Right lobe of liver (tissue), 6 donors: ENCODE data around the gene BRICD5. TPM values are rescaled to one million over a fixed set of nuclear protein-coding genes. Genes with fewer than 3 reads are reported as not detected.
A peak's percentile ranks its signal among the peaks of the same experiment; 100 is the strongest.

ENCODE experiments used
- ATAC-seq, 4 donors: fragments of 200-7000 bp; cut with Tn5 transposase; one replicate each; pipeline ENCODE4 v1.9.1; 2020; ENCODE audit warnings: mild to moderate bottlenecking in 4 of 4, moderate library complexity in 4 of 4
- DNase-seq, 3 donors: peaks; one replicate each; pipeline ENCODE4 v3.0.0-alpha.2; 2020
- H3K27ac ChIP-seq, 3 donors: fragments of 200-600 bp; one replicate each; pipeline ENCODE4 v1.8.0; 2022
- H3K27me3 ChIP-seq, 2 donors: fragments of 200-600 bp; one replicate each; pipeline ENCODE4 v1.8.0; 2022
- H3K36me3 ChIP-seq, 4 donors: fragments of 200-600 bp; sonication (generic) in 1 of 4; one replicate each; pipeline versions ENCODE4 v1.5.1 to v1.8.0; 2017 to 2022; ENCODE audit warnings: control low read depth in 1 of 4
- H3K4me1 ChIP-seq, 4 donors: fragments of 200-600 bp; sonication (generic) in 1 of 4; one replicate each; pipeline versions ENCODE4 v1.5.1 to v1.8.0; 2017 to 2022; ENCODE audit warnings: control low read depth in 1 of 4
- H3K4me3 ChIP-seq, 3 donors: fragments of 200-600 bp; one replicate each; pipeline ENCODE4 v1.8.0; 2022
- H3K9me3 ChIP-seq, 4 donors: fragments of 200-600 bp; sonication (generic) in 1 of 4; one replicate each; pipeline versions ENCODE4 v1.5.1 to v1.8.0; 2017 to 2022; ENCODE audit warnings: control low read depth in 1 of 4
- POLR2A ChIP-seq: fragments of 450-650 bp; IDR thresholded peaks from one replicate; pipeline ENCODE4 v1.6.1; 2017; ENCODE audit warnings: antibody characterized with exemption, mild to moderate bottlenecking
- WGBS: methylation state at CpG from one replicate; pipeline ENCODE4 v1.1.6; 2018; ENCODE audit warnings: low coverage, low lambda C conversion rate; ENCODE audit not compliant: insufficient coverage; ENCODE audit errors: missing lambda C conversion rate; 5-methylcytosine and 5-hydroxymethylcytosine counted together
- intact Hi-C, 2 donors: fragments of 100-400 bp; cut with DNase I; formaldehyde crosslinking; loops; one replicate each; pipeline versions ENCODE4 v1.11.2 to v1.14.1; 2022
- total RNA-seq, 6 experiments: library from RNA; depleted of rRNA in 2 of 6; stranded (reverse); fragments of >200 nt in 2 of 6; fragmentation: NEBNext Ultra II Directional in 3 of 6; extraction: Animal tissue kit (Norgen Biotek cat#: 25700) in 3 of 6; gene quantifications; one replicate each; pipeline versions ENCODE4 v1.1.0 to v1.2.4, GENCODE V29; 2016 to 2023
- TF ChIP-seq, protein P1 (sequence below), 4 donors: fragments of 200-600 bp in 3 of 4; fragments of 450-650 bp in 1 of 4; IDR thresholded peaks; one replicate each; pipeline versions ENCODE4 v1.5.1 to v1.8.0; 2016 to 2022; ENCODE audit warnings: antibody characterized with exemption in 4 of 4, mild to moderate bottlenecking in 2 of 4
- donor health status: DM: no; HTN: yes; CAD: no.
- donor health status: DM: no; HTN: no; CAD: no.
- donor health status: DM: no; HTN: no; CAD: no.
- donor health status: DM: no; HTN: yes; CAD: no.
- donor health status: DM: no; HTN: yes; CAD: no.

Gene BRICD5
- total RNA-seq, 6 experiments from 2014 or later, result 0.74 to 3.7 (median 2.0) TPM

- 89% methylated on average over 3 of the region's 47 CpGs for WGBS
- no peak for ATAC-seq
- no peaks in the 10 kb centered on the region for H3K9me3 ChIP-seq
Observed at GRCh38 chr16:2170587-2171435, 39.9 kb downstream of the BRICD5 start.

GRCh38 chr16:2170080-2170479 lies 40.6 kb downstream of the BRICD5 start:
- no peaks in the 10 kb centered on the region for H3K27me3 ChIP-seq
- peaks cover 0 to 20% (median 9%) of the 10 kb centered on the region in 4 donors for H3K4me1 ChIP-seq
- intact Hi-C loops, result no loop called here
- TF ChIP-seq POLR2A, result no peak
- TF ChIP-seq, protein P1, sequence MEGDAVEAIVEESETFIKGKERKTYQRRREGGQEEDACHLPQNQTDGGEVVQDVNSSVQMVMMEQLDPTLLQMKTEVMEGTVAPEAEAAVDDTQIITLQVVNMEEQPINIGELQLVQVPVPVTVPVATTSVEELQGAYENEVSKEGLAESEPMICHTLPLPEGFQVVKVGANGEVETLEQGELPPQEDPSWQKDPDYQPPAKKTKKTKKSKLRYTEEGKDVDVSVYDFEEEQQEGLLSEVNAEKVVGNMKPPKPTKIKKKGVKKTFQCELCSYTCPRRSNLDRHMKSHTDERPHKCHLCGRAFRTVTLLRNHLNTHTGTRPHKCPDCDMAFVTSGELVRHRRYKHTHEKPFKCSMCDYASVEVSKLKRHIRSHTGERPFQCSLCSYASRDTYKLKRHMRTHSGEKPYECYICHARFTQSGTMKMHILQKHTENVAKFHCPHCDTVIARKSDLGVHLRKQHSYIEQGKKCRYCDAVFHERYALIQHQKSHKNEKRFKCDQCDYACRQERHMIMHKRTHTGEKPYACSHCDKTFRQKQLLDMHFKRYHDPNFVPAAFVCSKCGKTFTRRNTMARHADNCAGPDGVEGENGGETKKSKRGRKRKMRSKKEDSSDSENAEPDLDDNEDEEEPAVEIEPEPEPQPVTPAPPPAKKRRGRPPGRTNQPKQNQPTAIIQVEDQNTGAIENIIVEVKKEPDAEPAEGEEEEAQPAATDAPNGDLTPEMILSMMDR (IDR thresholded peaks at IDR 0.05), result no peak
- H3K9me3 ChIP-seq, result no peaks in the 10 kb centered on the region
- ATAC-seq (peak in 3 of 4 donors; percentile 4 to 21 (median 9)), DNase-seq (no peak)
- H3K27ac ChIP-seq, result peak overlapping the region in 2 of 3 donors; percentile 43 to 60
- WGBS, result no CpG with 5 or more reads among the region's 18 CpGs
- peaks cover 0 to 36% (median 20%) of the 10 kb centered on the region in 4 donors for H3K36me3 ChIP-seq
- H3K4me3 ChIP-seq, result peak overlapping the region in 1 of 3 donors; percentile 7

More at GRCh38 chr16:2170587-2171435, 39.9 kb downstream of the BRICD5 start:
- Histone ChIP-seq H3K4me3 (peak overlapping the region in 1 of 3 donors; percentile 7), H3K27ac (peak overlapping the region in 1 of 3 donors; percentile 60), H3K27me3 (no peaks in the 10 kb centered on the region), H3K36me3 (peaks cover 0 to 42% (median 22%) of the 10 kb centered on the region in 4 donors), H3K4me1 (peaks cover 0 to 16% (median 8%) of the 10 kb centered on the region in 4 donors)
- TF ChIP-seq, protein P1 (IDR thresholded peaks at IDR 0.05), result no peak
- TF ChIP-seq POLR2A, result no peak
- DNase-seq, result no peak
- intact Hi-C loops, result no loop called here

- H3K27ac ChIP-seq, result no peak overlapping the region
- H3K9me3 ChIP-seq, result no peaks in the 10 kb centered on the region
- peak; percentile 14 to 77 (median 63) for ATAC-seq
Observed at GRCh38 chr16:2167068-2167638, 43.5 kb downstream of the BRICD5 start.

DNA sequence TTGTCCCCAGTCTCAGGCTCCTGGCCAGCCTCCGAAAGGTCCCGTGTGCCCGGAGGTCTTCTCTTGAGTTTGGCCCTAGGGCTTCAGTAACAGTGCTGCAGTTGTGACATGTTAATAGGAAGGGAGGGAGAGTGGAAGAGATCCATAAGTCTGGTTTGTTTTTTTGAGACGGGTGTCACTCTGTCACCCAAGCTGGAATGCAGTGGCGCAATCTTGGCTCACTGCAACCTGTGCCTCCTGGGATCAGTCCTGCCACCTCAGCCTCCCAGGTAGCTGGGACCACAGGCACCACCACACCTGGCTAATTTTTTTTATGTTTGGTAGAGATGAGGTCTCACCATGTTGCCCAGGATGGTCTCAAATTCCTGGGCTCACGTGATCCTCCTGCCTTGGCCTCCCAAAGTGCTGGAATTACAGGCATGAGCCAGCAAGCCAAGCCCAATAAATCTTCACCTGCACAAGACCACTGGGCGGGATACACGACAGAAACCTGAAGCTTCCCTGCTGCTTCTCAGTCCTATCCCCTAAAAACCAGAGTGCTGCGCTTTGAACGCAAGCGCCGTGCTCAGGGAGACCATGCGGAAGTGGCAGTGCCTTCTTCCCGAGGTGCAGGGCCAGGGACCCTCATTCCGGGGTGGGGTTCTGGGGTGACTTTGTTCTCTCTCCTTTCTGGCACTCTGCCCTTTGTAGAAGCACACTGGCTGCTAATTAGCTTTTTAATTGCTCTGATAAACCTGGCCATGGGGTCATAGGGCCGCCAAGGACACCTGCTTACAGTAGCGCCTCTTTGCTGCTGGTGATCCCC lies 44.2 kb downstream of the BRICD5 start:
- H3K27me3 ChIP-seq, result no peaks in the 10 kb centered on the region
- ATAC-seq (peak; percentile 50 to 71 (median 56)), DNase-seq (peak; percentile 54 to 77 (median 75))
- peak overlapping the region in 1 of 3 donors; percentile 39 for H3K27ac ChIP-seq
- peaks cover 0 to 38% (median 9%) of the 10 kb centered on the region in 4 donors for H3K4me1 ChIP-seq
- H3K36me3 ChIP-seq, result peaks cover 0 to 9% (median 4%) of the 10 kb centered on the region in 4 donors
- no peaks in the 10 kb centered on the region for H3K9me3 ChIP-seq
- no peak for TF ChIP-seq POLR2A
- intact Hi-C loops, result no loop called here
- WGBS, result 63% methylated on average over 14 of the region's 17 CpGs
- H3K4me3 ChIP-seq, result no peak overlapping the region

More at GRCh38 chr16:2167068-2167638, 43.5 kb downstream of the BRICD5 start:
- H3K4me3 ChIP-seq, result no peak overlapping the region
- 60% methylated on average over 1 of the region's 18 CpGs for WGBS
- peaks cover 0 to 13% (median 7%) of the 10 kb centered on the region in 4 donors for H3K36me3 ChIP-seq
- DNase-seq, result peak; percentile 69 to 81 (median 79)
- peaks cover 0 to 31% (median 9%) of the 10 kb centered on the region in 4 donors for H3K4me1 ChIP-seq
- intact Hi-C loops, result no loop called here
- H3K27me3 ChIP-seq, result no peaks in the 10 kb centered on the region
- TF ChIP-seq POLR2A, result no peak
- TF ChIP-seq, protein P1 (IDR thresholded peaks at IDR 0.05), result no peak
